Mesenchymal stem cell (in vitro differentiated cells and primary cell): Measurements from ENCODE around the gene ULK4.

ENCODE experiments used
- DNase-seq: peaks from one replicate; pipeline ENCODE4 v3.0.0-alpha.2; 2013
- H2AFZ ChIP-seq: one replicate; pipeline ENCODE4 v1.6.1; 2013; ENCODE audit warnings: low read depth, mild to moderate bottlenecking, control low read depth, inconsistent platforms, low read length, moderate library complexity
- H2AK5ac ChIP-seq: 2 replicates; pipeline ENCODE4 v1.6.1; 2013; ENCODE audit warnings: low read length, moderate library complexity, mild to moderate bottlenecking, inconsistent platforms; ENCODE audit not compliant: severe bottlenecking
- H2BK120ac ChIP-seq: one replicate; pipeline ENCODE4 v1.6.1; 2013; ENCODE audit warnings: low read depth, mild to moderate bottlenecking, inconsistent platforms, low read length, moderate library complexity
- H2BK12ac ChIP-seq, 2 experiments: one replicate each; pipeline ENCODE4 v1.6.1; 2013; ENCODE audit warnings: inconsistent platforms in 2 of 2, low read length in 2 of 2, mild to moderate bottlenecking in 2 of 2, moderate library complexity in 2 of 2, control low read depth in 1 of 2
- H2BK15ac ChIP-seq: one replicate; pipeline ENCODE4 v1.6.1; 2013; ENCODE audit warnings: mild to moderate bottlenecking, low read depth, inconsistent platforms; ENCODE audit not compliant: poor library complexity, severe bottlenecking
- H2BK5ac ChIP-seq: 2 replicates; pipeline ENCODE4 v1.6.1; 2013; ENCODE audit warnings: low read depth, mild to moderate bottlenecking, low read length, control low read depth, inconsistent platforms; ENCODE audit not compliant: poor library complexity, severe bottlenecking
- H3K14ac ChIP-seq, 2 experiments: one replicate each; pipeline ENCODE4 v1.6.1; 2013; ENCODE audit warnings: inconsistent platforms in 2 of 2, low read length in 2 of 2, control low read depth in 1 of 2, mild to moderate bottlenecking in 1 of 2, moderate library complexity in 1 of 2
- H3K18ac ChIP-seq, 2 experiments: one replicate each; pipeline ENCODE4 v1.6.1; 2013; ENCODE audit warnings: inconsistent platforms in 2 of 2, low read length in 2 of 2, control low read depth in 1 of 2, low read depth in 1 of 2, mild to moderate bottlenecking in 1 of 2
- H3K23ac ChIP-seq, 2 experiments: one replicate each; pipeline ENCODE4 v1.6.1; 2013; ENCODE audit warnings: inconsistent platforms in 2 of 2, low read length in 2 of 2, mild to moderate bottlenecking in 2 of 2, moderate library complexity in 2 of 2, control low read depth in 1 of 2
- H3K27ac ChIP-seq: 2 replicates; pipeline ENCODE4 v1.5.1; 2013; ENCODE audit warnings: mild to moderate bottlenecking, moderate library complexity, low read length, control low read depth, inconsistent platforms; ENCODE audit not compliant: poor library complexity, severe bottlenecking
- H3K27me3 ChIP-seq, 2 experiments: 2 replicates each; pipeline versions ENCODE4 v1.6.1 to v1.7.0; 2013; ENCODE audit warnings: low read length in 2 of 2, mild to moderate bottlenecking in 2 of 2, moderate library complexity in 2 of 2, control low read depth in 1 of 2, inconsistent platforms in 1 of 2; ENCODE audit not compliant: control insufficient read depth in 1 of 2, insufficient read depth in 1 of 2
- H3K36me3 ChIP-seq, 2 experiments: 2 replicates each; pipeline versions ENCODE4 v1.6.1 to v1.7.0; 2013; ENCODE audit warnings: low read length in 2 of 2, control low read depth in 1 of 2, inconsistent platforms in 1 of 2, low read depth in 1 of 2, mild to moderate bottlenecking in 1 of 2; ENCODE audit not compliant: insufficient read depth in 2 of 2, control insufficient read depth in 1 of 2
- H3K4ac ChIP-seq, 2 experiments: one replicate each; pipeline ENCODE4 v1.6.1; 2013; ENCODE audit warnings: inconsistent platforms in 2 of 2, low read length in 2 of 2, mild to moderate bottlenecking in 2 of 2, moderate library complexity in 2 of 2, control low read depth in 1 of 2, low read depth in 1 of 2
- H3K4me1 ChIP-seq: 2 replicates; pipeline ENCODE4 v1.6.1; 2013; ENCODE audit warnings: low read depth, low read length, control low read depth; ENCODE audit not compliant: control insufficient read depth, insufficient read depth
- H3K4me2 ChIP-seq: 2 replicates; pipeline ENCODE4 v1.6.1; 2013; ENCODE audit warnings: low read length, mild to moderate bottlenecking, inconsistent platforms; ENCODE audit not compliant: poor library complexity, severe bottlenecking
- H3K4me3 ChIP-seq, 2 experiments: 2 replicates each; pipeline versions ENCODE4 v1.5.1 to v1.7.0; 2013; ENCODE audit warnings: low read length in 2 of 2, mild to moderate bottlenecking in 2 of 2, control low read depth in 1 of 2, low read depth in 1 of 2; ENCODE audit not compliant: insufficient read depth in 1 of 2
- H3K79me1 ChIP-seq: replicated peaks from 2 replicates; pipeline ENCODE4 v1.6.1; 2013; ENCODE audit warnings: mild to moderate bottlenecking, control low read depth, low read length, inconsistent platforms; ENCODE audit not compliant: poor library complexity, severe bottlenecking
- H3K9ac ChIP-seq: 2 replicates; pipeline ENCODE4 v1.7.0; 2013; ENCODE audit warnings: mild to moderate bottlenecking, low read length, moderate library complexity
- H3K9me3 ChIP-seq: 2 replicates; pipeline ENCODE4 v1.7.0; 2013; ENCODE audit warnings: mild to moderate bottlenecking, low read length; ENCODE audit not compliant: control insufficient read depth
- H4K8ac ChIP-seq: one replicate; pipeline ENCODE4 v1.6.1; 2013; ENCODE audit warnings: inconsistent platforms, mild to moderate bottlenecking, low read length, moderate library complexity
- H4K91ac ChIP-seq: one replicate; pipeline ENCODE4 v1.6.1; 2013; ENCODE audit warnings: mild to moderate bottlenecking, low read length, inconsistent platforms
- WGBS: methylation state at CpG from one replicate; pipeline ENCODE4 v1.1.7; 2013; ENCODE audit warnings: mixed read lengths; 5-methylcytosine and 5-hydroxymethylcytosine counted together

The ULK4 gene

DNA sequence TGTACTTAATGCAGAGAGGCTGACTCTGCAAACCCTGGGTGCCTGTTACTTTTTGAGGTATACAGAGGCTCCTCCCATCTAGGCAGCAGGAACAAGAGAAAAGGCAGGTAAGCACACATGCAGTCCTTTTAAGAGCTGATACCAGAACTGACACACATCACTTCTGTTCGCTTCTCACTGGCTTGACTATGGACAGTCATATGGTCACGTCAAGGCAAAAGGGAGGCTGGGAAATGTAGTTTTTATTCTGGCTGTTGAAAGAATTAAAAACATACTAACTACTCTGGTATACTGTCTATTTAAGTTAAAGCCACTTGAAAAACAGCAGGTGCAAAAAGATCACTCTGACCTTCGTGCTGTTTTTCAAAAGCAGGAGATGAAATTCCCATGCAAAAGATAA, 544.3 kb downstream of the ULK4 start:
- Histone ChIP-seq H3K23ac (no peak overlapping the region), H3K9ac (no peak overlapping the region), H2AFZ (no peak overlapping the region), H3K36me3 (no peaks in the 10 kb centered on the region), H3K4ac (no peak overlapping the region), H2BK12ac (no peak overlapping the region), H3K4me3 (no peak overlapping the region), H4K91ac (no peak overlapping the region), H3K14ac (no peak overlapping the region), H2BK120ac (no peak overlapping the region), H3K4me1 (peaks cover 5% of the 10 kb centered on the region), H2AK5ac (no peak overlapping the region), H3K9me3 (no peaks in the 10 kb centered on the region), H2BK15ac (no peak overlapping the region), H2BK5ac (no peak overlapping the region), H3K27ac (no peak overlapping the region), H3K27me3 (no peaks in the 10 kb centered on the region), H3K79me1 (no peaks in the 10 kb centered on the region), H3K4me2 (no peak overlapping the region), H4K8ac (no peak overlapping the region), H3K18ac (no peak overlapping the region)
- whole genome bisulfite sequencing: 67% methylated on average over 1 of the region's 3 CpGs
- DNase-seq: no peak

DNA sequence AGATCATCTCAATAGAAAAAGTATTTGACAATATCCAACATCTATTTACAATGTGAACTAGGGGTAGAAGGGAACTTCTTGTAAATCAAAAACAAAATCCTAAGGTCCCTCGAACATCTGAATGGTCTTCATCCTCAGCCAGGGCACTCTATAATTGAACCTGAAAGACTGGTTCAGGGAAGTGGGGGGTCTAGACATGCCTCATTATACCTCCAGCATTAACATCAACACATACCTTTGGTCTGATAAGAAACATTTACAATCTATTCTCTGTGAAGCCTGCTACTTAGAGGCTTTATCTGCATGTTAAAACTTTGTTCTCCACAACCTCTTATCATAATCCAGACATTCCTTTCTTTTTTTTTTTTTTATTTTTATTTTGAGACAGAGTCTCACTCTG, 550.8 kb downstream of the ULK4 start:
- H3K9me3 ChIP-seq: peaks cover 8% of the 10 kb centered on the region
- H3K9ac ChIP-seq: no peak overlapping the region
- no peak overlapping the region for H4K8ac ChIP-seq
- H3K14ac ChIP-seq: no peak overlapping the region
- no peak overlapping the region for H4K91ac ChIP-seq
- H2BK12ac ChIP-seq: no peak overlapping the region
- WGBS: 60% methylated on average over 1 of the region's 1 CpG
- no peak for DNase-seq
- H2BK120ac ChIP-seq: no peak overlapping the region
- H3K36me3 ChIP-seq: no peaks in the 10 kb centered on the region
- H3K4me1 ChIP-seq: no peaks in the 10 kb centered on the region
- no peak overlapping the region for H3K27ac ChIP-seq
- H3K79me1 ChIP-seq: no peaks in the 10 kb centered on the region
- H3K27me3 ChIP-seq: no peaks in the 10 kb centered on the region
- no peak overlapping the region for H3K23ac ChIP-seq
- no peak overlapping the region for H3K18ac ChIP-seq
- H2BK5ac ChIP-seq: no peak overlapping the region
- no peak overlapping the region for H3K4ac ChIP-seq
- no peak overlapping the region for H2BK15ac ChIP-seq
- H3K4me3 ChIP-seq: no peak overlapping the region
- no peak overlapping the region for H2AFZ ChIP-seq
- no peak overlapping the region for H2AK5ac ChIP-seq
- no peak overlapping the region for H3K4me2 ChIP-seq

DNA sequence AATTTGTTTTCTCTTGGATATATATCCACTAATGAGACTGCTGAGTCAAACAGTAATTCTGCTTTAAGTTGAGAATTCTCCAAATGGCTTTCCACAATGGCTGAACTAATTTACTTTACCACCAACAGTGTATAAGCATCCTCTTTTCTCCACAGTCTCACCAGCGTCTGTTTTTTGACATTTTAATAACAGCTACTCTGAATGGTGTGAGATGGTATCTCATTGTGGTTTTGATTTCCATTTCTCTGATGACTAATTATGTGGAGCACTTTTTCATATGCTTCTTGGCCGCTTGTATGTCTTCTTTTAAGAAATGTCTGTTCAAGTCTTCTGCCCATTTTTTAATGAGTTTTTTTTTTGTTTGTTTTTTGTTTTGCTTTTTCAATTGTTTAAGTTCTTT, 556.4 kb downstream of the ULK4 start:
- H3K36me3 ChIP-seq: no peaks in the 10 kb centered on the region
- H4K8ac ChIP-seq: no peak overlapping the region
- H3K9ac ChIP-seq: no peak overlapping the region
- H3K23ac ChIP-seq: no peak overlapping the region
- H2BK15ac ChIP-seq: no peak overlapping the region
- no peak overlapping the region for H3K14ac ChIP-seq
- DNase-seq: peak; percentile 12
- no peak overlapping the region for H3K4ac ChIP-seq
- 70% methylated on average over 2 of the region's 2 CpGs for WGBS
- H3K27ac ChIP-seq: no peak overlapping the region
- no peak overlapping the region for H2BK12ac ChIP-seq
- H3K18ac ChIP-seq: no peak overlapping the region
- H2AFZ ChIP-seq: no peak overlapping the region
- no peak overlapping the region for H4K91ac ChIP-seq
- H3K27me3 ChIP-seq: no peaks in the 10 kb centered on the region
- H3K4me3 ChIP-seq: no peak overlapping the region
- H2AK5ac ChIP-seq: no peak overlapping the region
- H3K9me3 ChIP-seq: peaks cover 10% of the 10 kb centered on the region
- no peaks in the 10 kb centered on the region for H3K79me1 ChIP-seq
- H3K4me2 ChIP-seq: no peak overlapping the region
- H3K4me1 ChIP-seq: no peaks in the 10 kb centered on the region
- no peak overlapping the region for H2BK120ac ChIP-seq
- no peak overlapping the region for H2BK5ac ChIP-seq

DNA sequence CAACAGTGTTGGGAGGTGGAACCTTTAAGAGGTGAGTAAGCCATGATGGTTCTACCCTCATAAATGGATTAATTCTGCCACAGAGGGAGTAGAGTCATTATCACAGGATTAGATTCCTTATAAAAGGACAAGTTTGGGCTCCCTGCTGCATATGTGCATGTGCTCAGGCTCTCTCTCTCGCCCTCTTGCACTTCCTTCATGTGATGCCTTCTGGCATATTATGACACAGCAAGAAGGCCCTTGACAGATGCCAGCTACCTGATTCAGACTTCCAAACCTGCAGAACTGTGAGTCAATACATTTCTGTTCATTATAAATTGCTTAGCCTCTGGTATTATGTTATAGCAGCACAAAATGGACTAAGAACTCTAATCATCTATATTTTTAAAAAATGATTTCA, 557.3 kb downstream of the ULK4 start:
- no peak overlapping the region for H3K4me2 ChIP-seq
- 100% methylated on average over 1 of the region's 1 CpG for WGBS

More for the DNA sequence above, 557.3 kb downstream of the ULK4 start:
- peaks cover 10% of the 10 kb centered on the region for H3K9me3 ChIP-seq
- H3K4me1 ChIP-seq: no peaks in the 10 kb centered on the region
- no peak overlapping the region for H2AK5ac ChIP-seq
- DNase-seq: no peak
- no peak overlapping the region for H3K18ac ChIP-seq
- H3K23ac ChIP-seq: no peak overlapping the region
- H3K14ac ChIP-seq: no peak overlapping the region
- H2AFZ ChIP-seq: no peak overlapping the region
- H3K79me1 ChIP-seq: no peaks in the 10 kb centered on the region
- H2BK120ac ChIP-seq: no peak overlapping the region
- no peak overlapping the region for H2BK15ac ChIP-seq
- H4K91ac ChIP-seq: no peak overlapping the region
- no peak overlapping the region for H3K4ac ChIP-seq
- H3K4me3 ChIP-seq: no peak overlapping the region
- no peak overlapping the region for H2BK5ac ChIP-seq
- H3K27me3 ChIP-seq: no peaks in the 10 kb centered on the region
- H3K27ac ChIP-seq: no peak overlapping the region
- H4K8ac ChIP-seq: no peak overlapping the region
- no peak overlapping the region for H3K9ac ChIP-seq
- no peaks in the 10 kb centered on the region for H3K36me3 ChIP-seq
- H2BK12ac ChIP-seq: no peak overlapping the region
